HCT116 (cell line): ENCODE data around the gene RPS6KA2. TPM values are rescaled to one million over a fixed set of nuclear protein-coding genes. Genes with fewer than 3 reads are reported as not detected.

ENCODE experiments used
- ATAC-seq: fragments of 200-7000 bp; cut with Tn5 transposase; 2 replicates; pipeline ENCODE4 v1.9.1; 2020; ENCODE audit warnings: mild to moderate bottlenecking, moderate library complexity
- BruUV-seq: library from RNA; stranded (reverse); fragments of 400-500 nt; replicated peaks from 2 replicates; lab custom pipeline; 2021; lab: Mats Ljungman, UMichigan
- CTCF ChIA-PET: fragments of 300-600 bp; sonication (Branson Sonifier 250); formaldehyde crosslinking; loops from one replicate; lab custom pipeline; 2021; ENCODE audit warnings: antibody characterized with exemption; lab: Charles Lee
- POLR2A ChIA-PET: fragments of 300-600, 350-600 bp; sonication (Branson Sonifier 250); formaldehyde crosslinking; loops from one replicate; lab custom pipeline; 2021; ENCODE audit warnings: antibody characterized with exemption; lab: Charles Lee
- RAD21 ChIA-PET, 2 experiments: fragments of 300-600 bp; sonication (Branson Sonifier 250); formaldehyde crosslinking; loops; one replicate each; lab custom pipeline; 2023; ENCODE audit warnings: low total read pairs in 2 of 2; ENCODE audit not compliant: uncharacterized antibody in 2 of 2, unreplicated experiment in 2 of 2, low non-redundant PET in 1 of 2; lab: Charles Lee
- DNase-seq: peaks from one replicate; pipeline ENCODE4 v3.0.0-alpha.2; 2010; ENCODE audit warnings: low read depth, low spot score
- H2AFZ ChIP-seq: fragments of 200-600 bp; shearing (Covaris generic), sonication (generic); 2 replicates; pipeline ENCODE4 v1.6.1; 2017; ENCODE audit warnings: low read depth, mixed run types, mixed read lengths, antibody characterized with exemption, low read length; ENCODE audit not compliant: poor library complexity, severe bottlenecking
- H3K27ac ChIP-seq: 2 replicates; pipeline ENCODE4 v1.5.1; 2012; ENCODE audit warnings: low read depth, low read length
- H3K27me3 ChIP-seq: fragments of 200-600 bp; sonication (generic); 2 replicates; pipeline ENCODE4 v1.6.1; 2016; ENCODE audit warnings: mixed run types, low read length, mixed read lengths; ENCODE audit not compliant: insufficient read depth
- H3K36me3 ChIP-seq, 2 experiments: fragments of 200-500 bp in 1 of 2; fragments of 200-600 bp in 1 of 2; sonication (Bioruptor generic) in 1 of 2; sonication (generic) in 1 of 2; 2 replicates each; pipeline versions ENCODE4 v1.5.1 to v1.6.1; 2014 to 2016; ENCODE audit warnings: low read length in 2 of 2, inconsistent platforms in 1 of 2, mixed read lengths in 1 of 2, mixed run types in 1 of 2; ENCODE audit not compliant: insufficient read depth in 2 of 2, control insufficient read depth in 1 of 2
- H3K4me1 ChIP-seq, 2 experiments: fragments of 200-600 bp in 1 of 2; sonication (generic) in 1 of 2; 2 replicates each; pipeline versions ENCODE4 v1.5.1 to v1.6.1; 2012 to 2017; ENCODE audit warnings: low read length in 2 of 2, inconsistent platforms in 1 of 2, mild to moderate bottlenecking in 1 of 2, mixed read lengths in 1 of 2, mixed run types in 1 of 2, moderate library complexity in 1 of 2; ENCODE audit not compliant: insufficient read depth in 2 of 2, control insufficient read depth in 1 of 2
- H3K4me2 ChIP-seq: fragments of 200-600 bp; sonication (generic); 2 replicates; pipeline ENCODE4 v1.6.1; 2017; ENCODE audit warnings: mixed run types, low read length, mixed read lengths
- H3K4me3 ChIP-seq, 2 experiments: fragments of 200-600 bp in 1 of 2; sonication (generic) in 1 of 2; replicated peaks in 1 of 2; 2 replicates each; pipeline ENCODE4 v1.5.1; 2011 to 2016; ENCODE audit warnings: low read length in 2 of 2, control low read depth in 1 of 2, low read depth in 1 of 2, mild to moderate bottlenecking in 1 of 2, mixed read lengths in 1 of 2, mixed run types in 1 of 2
- H3K79me2 ChIP-seq: fragments of 200-600 bp; sonication (generic); 2 replicates; pipeline ENCODE4 v1.6.1; 2017; ENCODE audit warnings: mild to moderate bottlenecking, mixed run types, low read length, moderate library complexity, mixed read lengths; ENCODE audit not compliant: insufficient read depth
- H3K9ac ChIP-seq: fragments of 200-600 bp; sonication (generic); 2 replicates; pipeline ENCODE4 v1.6.1; 2016; ENCODE audit warnings: low read length, mixed read lengths
- H3K9me2 ChIP-seq: fragments of 200-600 bp; sonication (generic), shearing (Covaris generic); 2 replicates; pipeline ENCODE4 v1.6.1; 2017; ENCODE audit warnings: mixed run types, mild to moderate bottlenecking, moderate library complexity; ENCODE audit not compliant: insufficient read depth
- H3K9me3 ChIP-seq, 2 experiments: fragments of 200-500 bp in 1 of 2; fragments of 200-600 bp in 1 of 2; sonication (Bioruptor generic) in 1 of 2; sonication (generic) in 1 of 2; 2 replicates each; pipeline ENCODE4 v1.6.1; 2014 to 2017; ENCODE audit warnings: low read length in 2 of 2, mixed read lengths in 2 of 2, inconsistent platforms in 1 of 2, low read depth in 1 of 2, mild to moderate bottlenecking in 1 of 2, mixed run types in 1 of 2, moderate library complexity in 1 of 2; ENCODE audit not compliant: control insufficient read depth in 1 of 2, insufficient read depth in 1 of 2
- H4K20me1 ChIP-seq: fragments of 200-600 bp; sonication (generic), shearing (Covaris generic); 2 replicates; pipeline ENCODE4 v1.6.1; 2017; ENCODE audit warnings: mixed run types, mild to moderate bottlenecking, moderate library complexity; ENCODE audit not compliant: insufficient read depth
- CEBPB ChIP-seq: IDR thresholded peaks from 2 replicates; pipeline ENCODE4 v1.6.1; 2012; ENCODE audit warnings: low read depth
- EGR1 ChIP-seq: IDR thresholded peaks from 2 replicates; pipeline ENCODE4 v1.6.1; 2012; ENCODE audit warnings: low read depth
- ELF1 ChIP-seq: IDR thresholded peaks from 2 replicates; pipeline ENCODE4 v1.6.1; 2012; ENCODE audit warnings: low read depth, borderline replicate concordance
- EZH2 ChIP-seq: fragments of 200-600 bp; sonication (generic); IDR thresholded peaks from 2 replicates; pipeline ENCODE4 v1.6.1; 2017; ENCODE audit warnings: antibody characterized with exemption, mixed run types
- EZH2phosphoT487 ChIP-seq: fragments of 200-600 bp; IDR thresholded peaks from 2 replicates; pipeline ENCODE4 v1.6.1; 2018; ENCODE audit warnings: antibody characterized with exemption, borderline replicate concordance
- YY1 ChIP-seq: IDR thresholded peaks from 2 replicates; pipeline ENCODE4 v1.6.1; 2011; ENCODE audit warnings: low read length, low read depth, moderate library complexity, mild to moderate bottlenecking; ENCODE audit not compliant: insufficient replicate concordance; ENCODE audit errors: extremely low read depth
- ZNF274 ChIP-seq: fragments of 200-500 bp; sonication (Bioruptor generic); IDR thresholded peaks from 2 replicates; pipeline ENCODE4 v1.6.1; 2014; ENCODE audit warnings: mild to moderate bottlenecking, low read depth, low read length, inconsistent platforms
- intact Hi-C: fragments of 100-400 bp; cut with micrococcal nuclease; formaldehyde crosslinking; loops from 2 replicates; pipeline ENCODE4 v1.10.0; 2022
- total RNA-seq: library from RNA; stranded (reverse); gene quantifications from one replicate; pipeline ENCODE4 v1.2.1, GENCODE V29; 2021; ENCODE audit not compliant: unreplicated experiment
- TF ChIP-seq, protein P1 (sequence below): IDR thresholded peaks from 2 replicates; pipeline ENCODE4 v1.6.1; 2012
- TF ChIP-seq, protein P2 (sequence below): IDR thresholded peaks from 2 replicates; pipeline ENCODE4 v1.6.1; 2011; ENCODE audit warnings: mild to moderate bottlenecking, low read length, moderate library complexity; ENCODE audit not compliant: insufficient replicate concordance; ENCODE audit errors: extremely low read depth

The RPS6KA2 gene
- total RNA-seq, 1 experiment from 2014 or later = 8.5 TPM

- Histone ChIP-seq H3K4me3 (no peak overlapping the region), H3K9me3 (no peaks in the 10 kb centered on the region), H3K9ac (no peak overlapping the region), H3K27ac (no peak overlapping the region), H3K27me3 (no peaks in the 10 kb centered on the region), H3K9me2 (no peaks in the 10 kb centered on the region), H3K79me2 (no peaks in the 10 kb centered on the region), H2AFZ (no peak overlapping the region), H3K4me1 (peaks cover 0 to 10% of the 10 kb centered on the region in 2 experiments; a peak in 2 of 4 replicates), H3K4me2 (peak overlapping the region; percentile 37; the same call in 1 of the 2 replicates), H4K20me1 (no peaks in the 10 kb centered on the region), H3K36me3 (no peaks in the 10 kb centered on the region)
- ATAC-seq (no peak), DNase-seq (no peak)
- RAD21 ChIA-PET = no interaction called here
- BruUV-seq = no TSS peak
- CTCF ChIA-PET = no interaction called here
- POLR2A ChIA-PET = no interaction called here
- intact Hi-C loops = no loop called here
- TF ChIP-seq ELF1 = no peak
- peak; percentile 50; the same call in 1 of the 2 replicates for TF ChIP-seq EGR1
- no peak for TF ChIP-seq YY1
- no peak for TF ChIP-seq EZH2
- TF ChIP-seq EZH2phosphoT487 = no peak
These were observed 38.2 kb downstream of the RPS6KA2 start for GRCh38 chr6:166588691-166589336.

DNA sequence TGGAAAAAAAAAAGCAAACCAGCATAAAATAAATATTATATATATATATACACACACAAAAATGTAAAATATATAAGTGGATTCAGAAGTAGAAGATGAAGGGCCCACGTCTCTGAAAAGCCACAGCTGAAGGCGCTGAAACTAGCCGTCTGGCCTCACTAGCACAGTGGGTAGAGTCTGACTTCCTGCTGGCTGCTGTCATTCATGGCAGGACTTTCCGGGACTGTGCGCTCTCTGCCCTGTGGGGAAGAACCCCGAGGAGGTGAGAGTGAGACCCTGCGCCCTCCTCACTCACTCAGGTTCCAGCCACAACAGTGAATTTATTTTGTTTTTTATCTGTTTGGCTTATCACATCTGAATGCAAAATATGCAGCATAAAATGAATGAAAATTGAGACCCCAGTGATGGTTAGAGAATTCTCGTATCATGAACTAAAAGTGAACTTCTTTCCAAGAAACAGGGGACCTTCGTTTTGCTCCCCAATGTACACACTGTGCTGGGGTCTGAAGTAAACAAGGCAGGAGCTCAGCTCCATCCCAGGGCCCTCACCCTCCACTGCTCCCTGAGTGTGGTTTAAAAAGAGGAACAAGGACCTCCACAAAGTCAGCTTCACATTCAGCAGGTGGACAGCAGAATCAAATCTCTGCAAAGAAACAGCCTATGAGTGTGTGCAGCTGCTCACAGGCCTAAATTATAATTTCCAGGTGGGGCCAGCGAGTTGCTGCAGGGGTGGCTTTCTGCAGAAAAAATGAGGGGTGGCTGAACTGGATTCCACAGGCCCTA, 39.2 kb downstream of the RPS6KA2 start:
- no peaks in the 10 kb centered on the region for H4K20me1 ChIP-seq
- H3K36me3 ChIP-seq = no peaks in the 10 kb centered on the region
- no peaks in the 10 kb centered on the region for H3K9me3 ChIP-seq
- ChIA-PET CTCF (no interaction called here), POLR2A (no interaction called here), RAD21 (no interaction called here)
- H3K79me2 ChIP-seq = no peaks in the 10 kb centered on the region
- intact Hi-C loops = no loop called here
- H2AFZ ChIP-seq = no peak overlapping the region
- H3K27me3 ChIP-seq = no peaks in the 10 kb centered on the region
- BruUV-seq = no TSS peak
- H3K27ac ChIP-seq = no peak overlapping the region
- no peak for ATAC-seq
- no peak overlapping the region for H3K9ac ChIP-seq
- TF ChIP-seq CEBPB (no peak), ZNF274 (no peak)
- TF ChIP-seq, protein P1, sequence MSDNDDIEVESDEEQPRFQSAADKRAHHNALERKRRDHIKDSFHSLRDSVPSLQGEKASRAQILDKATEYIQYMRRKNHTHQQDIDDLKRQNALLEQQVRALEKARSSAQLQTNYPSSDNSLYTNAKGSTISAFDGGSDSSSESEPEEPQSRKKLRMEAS = no peak
- TF ChIP-seq, protein P2, sequence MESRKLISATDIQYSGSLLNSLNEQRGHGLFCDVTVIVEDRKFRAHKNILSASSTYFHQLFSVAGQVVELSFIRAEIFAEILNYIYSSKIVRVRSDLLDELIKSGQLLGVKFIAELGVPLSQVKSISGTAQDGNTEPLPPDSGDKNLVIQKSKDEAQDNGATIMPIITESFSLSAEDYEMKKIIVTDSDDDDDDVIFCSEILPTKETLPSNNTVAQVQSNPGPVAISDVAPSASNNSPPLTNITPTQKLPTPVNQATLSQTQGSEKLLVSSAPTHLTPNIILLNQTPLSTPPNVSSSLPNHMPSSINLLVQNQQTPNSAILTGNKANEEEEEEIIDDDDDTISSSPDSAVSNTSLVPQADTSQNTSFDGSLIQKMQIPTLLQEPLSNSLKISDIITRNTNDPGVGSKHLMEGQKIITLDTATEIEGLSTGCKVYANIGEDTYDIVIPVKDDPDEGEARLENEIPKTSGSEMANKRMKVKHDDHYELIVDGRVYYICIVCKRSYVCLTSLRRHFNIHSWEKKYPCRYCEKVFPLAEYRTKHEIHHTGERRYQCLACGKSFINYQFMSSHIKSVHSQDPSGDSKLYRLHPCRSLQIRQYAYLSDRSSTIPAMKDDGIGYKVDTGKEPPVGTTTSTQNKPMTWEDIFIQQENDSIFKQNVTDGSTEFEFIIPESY = no peak
- no peak for DNase-seq
- no peak overlapping the region for H3K4me3 ChIP-seq
- no peak overlapping the region for H3K4me2 ChIP-seq
- H3K4me1 ChIP-seq = peaks cover 0 to 10% of the 10 kb centered on the region in 2 experiments; a peak in 2 of 4 replicates
- H3K9me2 ChIP-seq = no peaks in the 10 kb centered on the region
